HepG2 (cell line): ENCODE measurements around the gene FANCE. TPM values are rescaled to one million over a fixed set of nuclear protein-coding genes. Genes with fewer than 3 reads are reported as not detected.

Source experiments
- ELF1 ChIP-seq: sonication (generic); formaldehyde crosslinking; IDR thresholded peaks from 2 replicates; pipeline ENCODE4 v1.4.0; 2020; ENCODE audit warnings: missing genetic modification reagents
- FOSL2 ChIP-seq: sonication (generic); formaldehyde crosslinking; IDR thresholded peaks from 2 replicates; pipeline ENCODE4 v1.4.0; 2020; ENCODE audit warnings: missing genetic modification reagents
- FOXA3 ChIP-seq: IDR thresholded peaks from 2 replicates; pipeline ENCODE4 v1.6.1; 2016; ENCODE audit warnings: missing genetic modification reagents, missing compliant biosample characterization
- GTF3A ChIP-seq: sonication (generic); formaldehyde crosslinking; conservative IDR thresholded peaks from 2 replicates; pipeline ENCODE4 v1.4.0; 2020; ENCODE audit warnings: mild to moderate bottlenecking, missing genetic modification reagents
- HINFP ChIP-seq: sonication (generic); formaldehyde crosslinking; IDR thresholded peaks from 2 replicates; pipeline ENCODE4 v1.4.0; 2020; ENCODE audit warnings: low read depth, mild to moderate bottlenecking, missing genetic modification reagents
- KLF9 ChIP-seq: IDR thresholded peaks from 2 replicates; pipeline ENCODE4 v1.6.1; 2016; ENCODE audit warnings: low read depth
- NCOR1 ChIP-seq: fragments of 200-600 bp; sonication (generic); IDR thresholded peaks from 2 replicates; pipeline ENCODE4 v1.7.0; 2017; ENCODE audit warnings: antibody characterized with exemption, low read length, borderline replicate concordance
- NONO ChIP-seq, 2 experiments: fragments of 450-650 bp in 1 of 2; sonication (generic) in 1 of 2; formaldehyde crosslinking in 1 of 2; IDR thresholded peaks in 1 of 2; conservative IDR thresholded peaks in 1 of 2; 2 replicates each; pipeline versions ENCODE4 v1.6.1 to v1.8.0; 2017 to 2022; ENCODE audit warnings: mild to moderate bottlenecking in 1 of 2, missing genetic modification reagents in 1 of 2, moderate library complexity in 1 of 2
- SCMH1 ChIP-seq: sonication (generic); formaldehyde crosslinking; IDR thresholded peaks from 2 replicates; pipeline ENCODE4 v1.9.0; 2021; ENCODE audit warnings: missing genetic modification reagents, mild to moderate bottlenecking, borderline replicate concordance
- SETDB1 ChIP-seq: sonication (generic); formaldehyde crosslinking; IDR thresholded peaks from 2 replicates; pipeline ENCODE4 v1.5.1; 2020; ENCODE audit warnings: missing genetic modification reagents, mild to moderate bottlenecking, borderline replicate concordance
- THAP9 ChIP-seq: sonication (generic); formaldehyde crosslinking; IDR thresholded peaks from 2 replicates; pipeline ENCODE4; 2020; ENCODE audit warnings: missing genetic modification reagents, mild to moderate bottlenecking, borderline replicate concordance
- TP53 ChIP-seq: sonication (generic); formaldehyde crosslinking; conservative IDR thresholded peaks from 2 replicates; pipeline ENCODE4 v1.4.0; 2020; ENCODE audit warnings: missing genetic modification reagents
- ZBTB42 ChIP-seq: sonication (generic); formaldehyde crosslinking; IDR thresholded peaks from 2 replicates; pipeline ENCODE4 v1.5.0; 2020; ENCODE audit warnings: mild to moderate bottlenecking, missing genetic modification reagents
- ZNF142 ChIP-seq: sonication (generic); formaldehyde crosslinking; IDR thresholded peaks from 2 replicates; pipeline ENCODE4 v1.4.0; 2020; ENCODE audit warnings: missing genetic modification reagents
- ZNF30 ChIP-seq: sonication (generic); formaldehyde crosslinking; IDR thresholded peaks from 2 replicates; pipeline ENCODE4 v1.5.0; 2020; ENCODE audit warnings: mild to moderate bottlenecking, missing genetic modification reagents
- ZNF546 ChIP-seq: sonication (generic); formaldehyde crosslinking; conservative IDR thresholded peaks from 2 replicates; pipeline ENCODE4 v1.8.1; 2023; ENCODE audit warnings: mild to moderate bottlenecking, missing genetic modification reagents
- polyA plus RNA-seq, 8 experiments: library from polyadenylated mRNA; depleted of rRNA in 3 of 8; stranded (reverse) in 7 of 8; unstranded in 1 of 8; fragments of >200 nt; fragmentation: Illumina TruSeq in 4 of 8; extraction: Trizol in 4 of 8; gene quantifications; 2 replicates each; pipeline versions ENCODE4 v1.2.1 to v1.2.3, GENCODE V29; 2011 to 2016; ENCODE audit warnings: low read depth in 4 of 8, missing spikeins in 1 of 8, mixed read lengths in 1 of 8; ENCODE audit not compliant: insufficient read depth in 1 of 8
- total RNA-seq, 5 experiments: library from RNA; depleted of rRNA; stranded (reverse); fragments of >200 nt; fragmentation: Illumina TruSeq; extraction: Trizol; gene quantifications; 2 replicates each; pipeline ENCODE4 v1.2.3, GENCODE V29; 2016; ENCODE audit warnings: low read depth in 1 of 5
- TF ChIP-seq, protein P1 (sequence below): sonication (generic); formaldehyde crosslinking; IDR thresholded peaks from 2 replicates; pipeline ENCODE4 v1.4.0; 2020; ENCODE audit warnings: mild to moderate bottlenecking, missing genetic modification reagents

The FANCE gene
- total and polyA plus RNA-seq, 2 of the 13 experiments (the other 11 are each of a cell fraction or from before 2014, with no cell fraction given) = 7.1 to 11.2 TPM

DNA sequence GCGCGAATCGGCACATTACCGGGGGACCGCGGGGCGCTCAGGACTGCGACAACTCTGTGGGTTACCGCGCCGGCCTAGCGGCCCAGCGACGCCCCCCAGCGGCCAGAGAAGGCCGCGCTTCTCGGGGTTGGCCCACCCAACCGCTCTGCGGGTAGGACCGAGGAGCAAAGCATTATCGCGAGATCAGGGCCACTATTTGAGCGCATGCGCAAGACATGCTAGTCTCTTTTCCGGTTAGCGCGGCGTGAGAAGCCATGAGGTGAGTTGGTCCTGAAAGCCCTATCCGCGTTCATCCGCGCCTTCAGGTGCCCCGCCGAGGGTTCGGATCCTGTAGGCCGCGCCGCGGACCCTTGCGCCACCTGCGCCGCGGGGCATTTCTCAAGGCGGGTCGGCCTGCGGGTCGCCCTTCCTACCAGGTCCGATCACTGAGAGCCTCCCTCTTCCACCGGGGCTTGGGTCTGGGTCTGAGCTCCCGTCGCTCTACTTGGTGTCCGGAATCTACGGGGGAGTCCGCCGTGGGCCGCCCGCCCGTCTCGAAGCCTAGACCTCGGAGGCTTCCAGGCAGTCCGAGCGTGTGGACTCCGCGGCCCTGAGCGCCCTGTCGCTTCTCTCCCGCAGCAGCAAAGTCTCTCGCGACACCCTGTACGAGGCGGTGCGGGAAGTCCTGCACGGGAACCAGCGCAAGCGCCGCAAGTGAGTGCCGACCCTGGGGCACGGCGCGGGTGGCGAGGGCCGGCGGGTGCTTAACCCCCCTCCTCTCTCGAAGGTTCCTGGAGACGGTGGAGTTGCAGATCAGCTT lies 16.2 kb downstream of the FANCE start, which contains the start of gene RPL10A (continued):
- TF ChIP-seq HINFP (peak; percentile 59; the same call in 1 of the 2 replicates), TP53 (CRISPR knock-in tag) (no peak; the same call in none of the 2 replicates), SCMH1 (CRISPR knock-in tag) (no peak), SETDB1 (CRISPR knock-in tag) (no peak), ELF1 (CRISPR knock-in tag) (peak; percentile 94), KLF9 (CRISPR knock-in tag) (peak; percentile 95; the same call in 1 of the 2 replicates), ZBTB42 (CRISPR knock-in tag) (peak; percentile 91; the same call in 1 of the 2 replicates), FOXA3 (CRISPR knock-in tag) (peak; percentile 66), GTF3A (CRISPR knock-in tag) (peak; percentile 77; the same call in 1 of the 2 replicates), FOSL2 (CRISPR knock-in tag) (peak; percentile 60), NCOR1 (no peak), THAP9 (CRISPR knock-in tag) (peak; percentile 90), ZNF546 (CRISPR knock-in tag) (peak; percentile 98), ZNF142 (peak; percentile 79; the same call in 1 of the 2 replicates), NONO (IDR thresholded peaks at IDR 0.05) (no peak), NONO (CRISPR knock-in tag; conservative IDR thresholded peaks at IDR 0.05) (peak; percentile 98), ZNF30 (CRISPR knock-in tag) (peak; percentile 93; the same call in 1 of the 2 replicates)
- TF ChIP-seq, protein P1, sequence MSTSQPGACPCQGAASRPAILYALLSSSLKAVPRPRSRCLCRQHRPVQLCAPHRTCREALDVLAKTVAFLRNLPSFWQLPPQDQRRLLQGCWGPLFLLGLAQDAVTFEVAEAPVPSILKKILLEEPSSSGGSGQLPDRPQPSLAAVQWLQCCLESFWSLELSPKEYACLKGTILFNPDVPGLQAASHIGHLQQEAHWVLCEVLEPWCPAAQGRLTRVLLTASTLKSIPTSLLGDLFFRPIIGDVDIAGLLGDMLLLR (CRISPR knock-in tag) = peak; percentile 98
- TF ChIP-seq, all 625 proteins: peak for 467
